H1 (cell line): ENCODE data around the gene NCAPD2. TPM values are rescaled to one million over a fixed set of nuclear protein-coding genes. Genes with fewer than 3 reads are reported as not detected.

Source experiments
- BACH1 ChIP-seq: IDR thresholded peaks from 2 replicates; pipeline ENCODE4 v1.6.1; 2012; ENCODE audit warnings: low read length, improper control_type of control experiment
- BRCA1 ChIP-seq: IDR thresholded peaks from 2 replicates; pipeline ENCODE4 v1.6.1; 2012; ENCODE audit warnings: low read depth, low read length, improper control_type of control experiment
- CEBPB ChIP-seq: IDR thresholded peaks from 2 replicates; pipeline ENCODE4 v1.6.1; 2012; ENCODE audit warnings: low read depth, low read length
- E2F6 ChIP-seq: IDR thresholded peaks from 2 replicates; pipeline ENCODE4 v1.6.1; 2012; ENCODE audit warnings: inconsistent platforms
- JUN ChIP-seq: IDR thresholded peaks from 2 replicates; pipeline ENCODE4 v1.6.1; 2011; ENCODE audit warnings: low read depth, mild to moderate bottlenecking, improper control_type of control experiment, low read length
- RNF2 ChIP-seq: fragments of 200-900, 300-1000 bp; sonication (generic); IDR thresholded peaks from 2 replicates; pipeline ENCODE4 v1.7.1; 2016; ENCODE audit warnings: borderline replicate concordance, low read depth, mild to moderate bottlenecking, antibody characterized with exemption, low read length; ENCODE audit not compliant: poor library complexity, severe bottlenecking; ENCODE audit errors: missing control alignments
- TAF1 ChIP-seq: IDR thresholded peaks from 2 replicates; pipeline ENCODE4 v1.6.1; 2011; ENCODE audit warnings: mild to moderate bottlenecking, low read depth, low read length
- polyA plus RNA-seq, 7 experiments: library from polyadenylated mRNA; depleted of rRNA in 3 of 7; stranded (reverse) in 5 of 7; unstranded in 2 of 7; fragments of >200 nt in 5 of 7; fragments of 200-250 nt in 2 of 7; gene quantifications; 1 replicate in 5 of 7; 2 replicates in 1 of 7; 4 replicates in 1 of 7; pipeline versions ENCODE4 v1.2.1 to v1.2.3, GENCODE V29; 2011 to 2013; ENCODE audit warnings: missing spikeins in 2 of 7, mixed read lengths in 2 of 7
- total RNA-seq: library from RNA; stranded (reverse); fragmentation: NEBNext Ultra II Directional; extraction: Animal tissue kit (Norgen Biotek cat#: 25700); gene quantifications from 2 replicates; pipeline ENCODE4 v1.2.1, GENCODE V29; 2021

Gene NCAPD2
- total and polyA plus RNA-seq, 2 of the 8 experiments (the other 6 are each of a cell fraction or from before 2014, with no cell fraction given) = 55.8 to 132 TPM

GRCh38 chr12:6478416-6478815, 15.5 kb upstream of the NCAPD2 start (continued):
- TF ChIP-seq BACH1 (no peak), JUN (no peak), BRCA1 (no peak), CEBPB (no peak), E2F6 (no peak), TAF1 (no peak), RNF2 (no peak)
